Measurements from ENCODE around the gene ZNF248. TPM values are rescaled to one million over a fixed set of nuclear protein-coding genes. Genes with fewer than 3 reads are reported as not detected.

The ZNF248 gene
- total RNA-seq, 1 experiment from 2014 or later: not detected

DNA sequence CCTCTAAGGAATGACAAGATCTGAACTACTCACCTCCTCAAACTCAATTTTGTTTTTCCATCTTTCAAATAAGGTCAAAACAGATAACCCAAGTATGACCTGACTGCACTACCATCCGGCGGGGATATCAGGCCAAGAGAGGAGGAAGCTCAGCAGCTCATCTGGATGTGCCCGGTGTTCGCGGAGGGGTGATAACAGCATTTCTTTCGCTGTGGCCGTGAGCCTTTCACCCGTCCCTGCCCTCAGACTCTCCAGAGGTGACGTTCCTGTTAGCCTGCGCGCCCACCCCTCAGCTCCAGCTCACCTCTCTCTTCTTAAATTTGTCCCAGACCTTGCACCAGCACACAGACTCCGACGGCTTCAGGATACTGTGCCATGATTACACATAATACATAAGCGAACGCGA, 526 bp downstream of the ZNF248 start:
- peak overlapping the region; percentile 44; the same call in 1 of the 2 replicates for H3K4me3 ChIP-seq (ENCODE audit: insufficient read depth, low read depth, low read length)
- peak; percentile 6 for DNase-seq

DNA sequence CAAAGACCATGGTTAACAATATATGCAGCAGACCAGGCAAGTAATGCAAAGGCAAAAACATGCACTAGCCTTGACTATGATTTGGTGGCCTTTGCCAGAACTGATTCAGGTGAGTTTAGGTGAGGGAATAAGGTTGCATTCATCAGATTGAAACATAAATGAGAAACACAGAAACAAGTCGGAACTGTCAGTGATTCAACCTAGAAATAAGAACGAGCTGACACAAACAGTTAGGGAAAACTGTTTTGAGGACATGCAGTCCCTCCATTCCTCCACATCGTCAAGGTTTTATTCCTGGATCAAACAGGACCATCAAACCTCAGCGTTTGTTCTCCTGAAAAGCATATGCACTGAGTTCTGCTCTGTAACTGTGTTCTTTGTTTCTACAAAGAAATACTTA, 1.8 kb downstream of the ZNF248 start:
- Histone ChIP-seq H3K4me3 (ENCODE audit: insufficient read depth, low read depth, low read length) (no peak overlapping the region), H3K27me3 (ENCODE audit: control insufficient read depth, insufficient read depth, low read length) (no peaks in the 10 kb centered on the region), H3K36me3 (replicated peaks; ENCODE audit: control insufficient read depth, insufficient read depth, low read length) (no peaks in the 10 kb centered on the region)
- no peak for DNase-seq

More for the DNA sequence above, 526 bp downstream of the ZNF248 start:
- H3K27me3 ChIP-seq (ENCODE audit: control insufficient read depth, insufficient read depth, low read length): no peaks in the 10 kb centered on the region
- H3K36me3 ChIP-seq (replicated peaks; ENCODE audit: control insufficient read depth, insufficient read depth, low read length): no peaks in the 10 kb centered on the region

DNA sequence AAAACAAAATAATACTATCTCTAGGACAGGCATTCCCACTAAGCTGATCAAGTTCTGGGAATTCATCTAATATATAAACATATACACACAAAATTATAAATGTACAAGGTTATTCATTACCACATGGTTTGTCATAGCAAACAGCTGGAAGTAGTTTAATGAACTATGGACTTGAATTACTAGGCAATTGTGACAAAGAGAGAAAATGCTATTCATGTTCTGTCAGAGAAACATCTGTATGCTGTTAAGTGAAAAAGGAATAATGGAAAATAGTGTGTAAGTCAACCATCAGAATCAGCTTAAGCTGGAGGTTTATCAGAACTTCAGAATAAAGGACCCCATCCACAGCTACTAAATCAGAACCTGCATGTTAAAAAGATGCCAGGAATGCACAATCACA, 2.8 kb downstream of the ZNF248 start:
- Histone ChIP-seq H3K4me3 (ENCODE audit: insufficient read depth, low read depth, low read length) (no peak overlapping the region), H3K27me3 (ENCODE audit: control insufficient read depth, insufficient read depth, low read length) (no peaks in the 10 kb centered on the region)

DNA sequence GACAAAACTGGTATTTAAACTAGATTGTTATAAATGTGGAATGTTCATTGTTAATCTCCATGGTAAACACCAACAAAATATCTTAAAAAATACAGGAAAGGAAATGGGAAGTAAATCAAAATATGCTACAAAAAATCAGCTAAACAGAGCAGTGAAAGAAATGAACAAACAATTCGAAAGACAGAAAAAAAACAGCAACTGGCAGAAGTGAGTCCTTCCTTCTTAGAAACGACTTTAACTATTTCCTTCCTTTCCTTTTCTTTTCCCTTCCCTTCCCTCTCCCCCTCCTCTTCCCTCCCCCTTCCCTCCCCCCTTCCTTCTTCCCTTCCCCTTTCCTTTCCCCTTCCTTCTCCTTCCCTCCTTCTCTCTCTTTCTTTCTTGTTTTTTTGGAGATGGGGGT, 12.8 kb downstream of the ZNF248 start:
- H3K27me3 ChIP-seq (ENCODE audit: control insufficient read depth, insufficient read depth, low read length): no peaks in the 10 kb centered on the region
- no peak overlapping the region for H3K4me3 ChIP-seq (ENCODE audit: insufficient read depth, low read depth, low read length)
- no peaks in the 10 kb centered on the region for H3K36me3 ChIP-seq (replicated peaks; ENCODE audit: control insufficient read depth, insufficient read depth, low read length)
- DNase-seq: no peak

More for the DNA sequence above, 2.8 kb downstream of the ZNF248 start:
- no peak for DNase-seq
- no peaks in the 10 kb centered on the region for H3K36me3 ChIP-seq (replicated peaks; ENCODE audit: control insufficient read depth, insufficient read depth, low read length)

DNA sequence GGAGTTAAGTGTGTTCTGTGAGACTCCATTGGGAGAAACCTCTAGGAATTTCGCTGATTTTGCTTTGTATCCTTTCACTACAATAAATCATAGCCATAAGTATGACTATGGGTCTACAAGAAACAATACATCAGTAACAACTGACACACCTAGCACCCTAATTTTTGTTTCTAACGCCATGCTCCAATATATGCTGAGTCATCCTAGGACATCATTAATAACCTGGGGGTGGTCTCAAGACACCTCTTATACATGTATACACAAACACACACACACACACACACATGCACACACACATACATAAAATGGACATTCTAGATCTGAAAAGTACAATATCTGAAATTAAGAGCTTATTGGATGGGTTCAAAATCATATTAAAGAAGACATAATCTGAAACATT, 18.2 kb downstream of the ZNF248 start:
- H3K27me3 ChIP-seq (ENCODE audit: control insufficient read depth, insufficient read depth, low read length): no peaks in the 10 kb centered on the region
- no peak overlapping the region for H3K4me3 ChIP-seq (ENCODE audit: insufficient read depth, low read depth, low read length)
- no peak for DNase-seq
- no peaks in the 10 kb centered on the region for H3K36me3 ChIP-seq (replicated peaks; ENCODE audit: control insufficient read depth, insufficient read depth, low read length)

DNA sequence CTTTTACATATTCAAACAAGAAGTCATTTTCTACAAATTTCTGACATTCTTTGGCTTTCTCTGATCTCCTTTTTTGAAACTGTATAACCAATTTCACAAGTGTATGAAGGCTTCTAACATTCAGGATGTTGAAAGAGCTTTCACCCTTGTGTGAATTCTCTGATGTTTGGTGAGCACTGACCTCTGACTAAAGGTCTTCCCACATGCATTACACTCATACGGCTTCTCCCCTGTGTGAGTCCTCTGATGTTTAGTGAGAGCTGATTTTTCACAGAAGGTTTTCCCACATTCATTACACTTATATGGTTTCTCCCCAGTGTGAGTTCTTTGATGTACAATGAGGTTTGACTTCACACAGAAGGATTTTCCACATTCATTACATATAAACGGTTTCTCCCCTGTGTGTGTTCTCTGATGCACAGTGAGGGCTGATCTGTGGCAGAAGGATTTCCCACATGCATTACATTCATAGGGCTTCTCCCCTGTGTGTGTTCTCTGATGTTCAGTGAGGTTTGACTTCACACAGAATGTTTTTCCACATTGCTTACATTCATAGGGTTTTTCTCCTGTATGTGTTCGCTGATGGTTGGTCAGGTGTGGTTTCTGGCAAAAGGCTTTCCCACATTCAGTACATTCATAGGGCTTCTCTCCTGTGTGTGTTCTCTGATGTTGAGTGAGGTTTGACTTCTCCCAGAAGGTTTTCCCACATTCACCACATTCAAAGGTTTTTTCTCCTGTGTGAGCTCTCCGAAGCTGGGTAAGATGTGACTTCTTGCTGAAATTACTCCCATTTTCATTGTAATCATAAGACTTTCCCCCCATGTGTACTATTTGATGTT, 25.7 kb downstream of the ZNF248 start:
- DNase-seq: no peak
- H3K27me3 ChIP-seq (ENCODE audit: control insufficient read depth, insufficient read depth, low read length): no peaks in the 10 kb centered on the region
- no peak overlapping the region for H3K4me3 ChIP-seq (ENCODE audit: insufficient read depth, low read depth, low read length)
- no peaks in the 10 kb centered on the region for H3K36me3 ChIP-seq (replicated peaks; ENCODE audit: control insufficient read depth, insufficient read depth, low read length)

DNA sequence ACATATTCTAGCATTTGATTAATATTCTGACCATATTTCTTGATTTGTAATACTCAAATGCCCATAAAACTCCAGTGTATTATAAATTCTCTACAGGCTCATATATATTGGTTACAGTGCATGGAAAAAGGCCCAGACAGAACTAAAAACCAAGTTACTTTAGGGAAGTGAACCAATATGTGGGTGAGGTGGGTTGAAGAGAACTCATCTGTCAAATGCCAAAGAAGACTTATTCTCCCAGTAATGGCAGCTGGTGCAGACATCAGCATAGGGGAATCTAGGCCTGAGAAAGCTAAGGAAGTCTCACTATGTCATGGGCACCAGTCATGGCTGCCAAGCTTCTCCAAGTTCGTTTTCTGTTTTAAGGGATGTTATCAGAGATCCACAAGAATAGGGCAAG, 30.6 kb downstream of the ZNF248 start:
- DNase-seq: no peak
- Histone ChIP-seq H3K27me3 (ENCODE audit: control insufficient read depth, insufficient read depth, low read length) (no peaks in the 10 kb centered on the region), H3K36me3 (replicated peaks; ENCODE audit: control insufficient read depth, insufficient read depth, low read length) (no peaks in the 10 kb centered on the region), H3K4me3 (ENCODE audit: insufficient read depth, low read depth, low read length) (no peak overlapping the region)

DNA sequence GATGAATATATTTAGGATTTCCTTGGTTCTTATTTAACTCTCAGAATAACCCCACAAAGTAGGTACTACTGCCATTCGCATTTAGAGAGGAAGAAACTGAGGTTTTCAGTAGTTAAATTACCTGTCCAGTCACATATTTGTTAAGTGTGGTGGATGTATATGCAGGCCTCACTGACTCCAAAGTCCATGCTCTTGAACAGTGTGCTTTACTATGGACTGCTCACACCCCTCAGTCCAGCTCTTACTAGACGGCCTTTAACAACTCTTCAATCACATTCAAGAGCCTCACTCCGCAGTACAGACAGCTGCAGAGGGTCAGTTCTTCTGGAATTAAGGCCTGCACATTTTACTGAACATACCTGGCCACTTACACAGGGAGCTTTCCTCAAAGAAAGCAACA, 36.2 kb downstream of the ZNF248 start:
- no peak for DNase-seq
- H3K36me3 ChIP-seq (replicated peaks; ENCODE audit: control insufficient read depth, insufficient read depth, low read length): no peaks in the 10 kb centered on the region
- H3K27me3 ChIP-seq (ENCODE audit: control insufficient read depth, insufficient read depth, low read length): no peaks in the 10 kb centered on the region
- H3K4me3 ChIP-seq (ENCODE audit: insufficient read depth, low read depth, low read length): no peak overlapping the region

DNA sequence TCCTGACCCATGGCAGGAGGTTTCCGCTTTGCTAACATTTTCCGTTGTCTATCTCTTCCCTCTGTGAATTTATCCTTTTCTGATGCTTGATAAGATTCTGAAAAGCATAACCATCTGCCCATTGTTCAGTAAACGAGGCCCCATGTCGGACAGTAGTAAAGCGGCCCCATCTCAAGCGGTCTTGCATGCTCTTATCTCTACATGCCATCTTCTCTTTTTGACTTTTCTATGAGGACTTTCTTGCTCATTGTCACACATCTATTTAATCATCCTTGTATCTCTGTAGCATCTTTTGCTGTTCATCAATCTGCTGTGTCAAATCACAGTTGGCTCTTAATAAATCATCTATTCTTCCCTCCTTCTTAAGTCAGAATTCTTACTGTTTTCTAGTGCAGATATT, 37.6 kb downstream of the ZNF248 start:
- no peak overlapping the region for H3K4me3 ChIP-seq (ENCODE audit: insufficient read depth, low read depth, low read length)
- H3K36me3 ChIP-seq (replicated peaks; ENCODE audit: control insufficient read depth, insufficient read depth, low read length): no peaks in the 10 kb centered on the region

DNA sequence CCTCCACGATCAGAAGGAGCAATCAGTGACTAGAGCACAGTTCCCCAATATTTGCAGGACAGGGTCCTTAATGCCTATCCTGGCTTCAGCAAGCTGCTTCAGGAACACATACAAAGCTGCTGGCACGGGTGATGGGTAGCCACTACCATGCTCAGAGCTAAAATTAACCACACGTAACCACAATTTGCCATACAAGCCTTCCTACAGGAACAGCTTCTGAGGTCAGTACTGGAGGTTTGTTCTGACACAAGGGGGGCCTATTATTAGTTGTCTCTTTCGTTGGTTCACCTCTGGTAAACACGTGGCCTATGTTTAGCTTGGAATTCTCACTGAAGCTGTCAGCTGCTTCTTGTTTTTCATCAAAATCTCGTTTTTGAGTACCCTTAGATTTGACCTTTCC, 41.1 kb downstream of the ZNF248 start:
- DNase-seq: no peak
- H3K27me3 ChIP-seq (ENCODE audit: control insufficient read depth, insufficient read depth, low read length): no peaks in the 10 kb centered on the region
- H3K36me3 ChIP-seq (replicated peaks; ENCODE audit: control insufficient read depth, insufficient read depth, low read length): no peaks in the 10 kb centered on the region
- H3K4me3 ChIP-seq (ENCODE audit: insufficient read depth, low read depth, low read length): no peak overlapping the region

More for the DNA sequence above, 37.6 kb downstream of the ZNF248 start:
- H3K27me3 ChIP-seq (ENCODE audit: control insufficient read depth, insufficient read depth, low read length): no peaks in the 10 kb centered on the region
- no peak for DNase-seq

DNA sequence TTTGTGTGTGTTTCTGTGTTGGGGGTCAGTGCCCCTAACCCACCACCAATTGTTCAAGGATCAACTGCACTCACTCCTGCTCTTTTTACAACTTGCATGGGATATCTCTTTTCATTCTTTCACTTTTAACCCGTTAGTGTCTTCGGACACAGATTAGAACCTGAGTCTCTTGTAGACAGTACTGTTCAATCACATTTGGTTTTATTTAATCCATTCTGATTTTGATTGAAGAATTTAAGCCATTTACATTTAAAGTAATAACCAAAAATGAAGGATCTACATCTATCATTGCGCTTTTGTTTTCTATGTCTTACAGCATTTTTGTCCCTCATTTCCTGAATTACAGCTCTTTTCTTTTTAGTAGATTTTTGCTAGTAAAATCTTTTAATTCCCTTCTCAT, 43.6 kb downstream of the ZNF248 start:
- no peak for DNase-seq
- no peaks in the 10 kb centered on the region for H3K27me3 ChIP-seq (ENCODE audit: control insufficient read depth, insufficient read depth, low read length)
- no peak overlapping the region for H3K4me3 ChIP-seq (ENCODE audit: insufficient read depth, low read depth, low read length)
- no peaks in the 10 kb centered on the region for H3K36me3 ChIP-seq (replicated peaks; ENCODE audit: control insufficient read depth, insufficient read depth, low read length)

DNA sequence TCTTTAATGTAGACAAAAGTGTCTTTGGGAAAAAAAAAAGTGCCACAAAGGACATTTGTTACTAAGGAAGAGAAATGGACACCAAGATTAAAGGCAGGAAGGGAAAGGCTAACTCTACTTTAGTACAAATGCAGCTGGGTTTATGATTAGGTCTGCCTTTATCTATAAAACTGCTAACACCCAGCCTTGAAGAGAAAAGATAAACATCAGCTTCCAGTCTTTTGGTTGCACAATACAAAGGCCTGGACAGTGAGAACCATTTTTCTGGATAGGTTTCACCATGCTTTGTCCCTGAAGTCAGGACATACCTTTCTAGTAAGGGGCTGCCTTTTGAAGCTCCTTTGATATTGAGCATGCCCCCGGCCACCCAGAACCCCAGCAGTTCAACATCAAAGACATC, 45.1 kb downstream of the ZNF248 start:
- DNase-seq: no peak
- Histone ChIP-seq H3K4me3 (ENCODE audit: insufficient read depth, low read depth, low read length) (no peak overlapping the region), H3K27me3 (ENCODE audit: control insufficient read depth, insufficient read depth, low read length) (no peaks in the 10 kb centered on the region), H3K36me3 (replicated peaks; ENCODE audit: control insufficient read depth, insufficient read depth, low read length) (no peaks in the 10 kb centered on the region)

DNA sequence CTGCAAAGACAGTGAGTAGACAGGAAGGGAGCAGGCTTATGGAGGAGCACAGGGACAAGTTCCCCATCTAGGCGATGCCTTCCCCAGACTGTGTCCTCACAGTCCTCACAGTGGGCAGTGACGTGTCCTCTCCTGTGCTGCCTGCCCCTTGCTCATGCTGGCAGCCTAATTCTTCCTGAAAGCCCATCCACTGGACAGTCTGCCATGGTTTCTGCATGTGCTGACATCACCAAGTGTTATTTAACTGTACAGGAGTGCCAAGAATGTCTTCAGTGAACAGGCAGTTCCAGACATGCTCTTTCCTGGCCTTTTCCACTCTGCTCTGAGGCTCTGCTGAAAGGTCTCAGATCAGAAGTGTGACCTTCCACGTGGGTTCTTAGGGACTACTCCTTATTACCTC, 54.1 kb downstream of the ZNF248 start:
- Histone ChIP-seq H3K4me3 (ENCODE audit: insufficient read depth, low read depth, low read length) (no peak overlapping the region), H3K36me3 (replicated peaks; ENCODE audit: control insufficient read depth, insufficient read depth, low read length) (no peaks in the 10 kb centered on the region), H3K27me3 (ENCODE audit: control insufficient read depth, insufficient read depth, low read length) (no peaks in the 10 kb centered on the region)
- no peak for DNase-seq

DNA sequence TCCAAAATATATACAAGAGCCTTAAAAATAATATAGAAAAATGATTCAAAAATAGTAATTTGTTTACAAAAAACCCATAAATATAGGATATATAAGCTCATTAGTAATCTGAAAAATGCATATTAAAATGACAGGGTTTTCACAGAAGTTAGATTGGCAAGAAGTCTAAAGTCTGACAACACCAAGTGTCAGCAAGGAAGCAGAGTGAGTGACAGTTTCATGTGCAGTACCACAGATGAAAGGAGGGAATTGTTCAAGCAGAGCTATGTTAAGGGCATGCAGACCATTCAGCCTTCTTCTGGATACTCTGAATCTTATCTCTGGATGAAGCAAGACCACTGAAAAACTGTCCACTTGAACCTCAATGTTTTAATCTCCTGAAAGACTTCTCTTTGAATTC, 55.9 kb downstream of the ZNF248 start:
- Histone ChIP-seq H3K27me3 (ENCODE audit: control insufficient read depth, insufficient read depth, low read length) (no peaks in the 10 kb centered on the region), H3K36me3 (replicated peaks; ENCODE audit: control insufficient read depth, insufficient read depth, low read length) (no peaks in the 10 kb centered on the region), H3K4me3 (ENCODE audit: insufficient read depth, low read depth, low read length) (no peak overlapping the region)
- no peak for DNase-seq

DNA sequence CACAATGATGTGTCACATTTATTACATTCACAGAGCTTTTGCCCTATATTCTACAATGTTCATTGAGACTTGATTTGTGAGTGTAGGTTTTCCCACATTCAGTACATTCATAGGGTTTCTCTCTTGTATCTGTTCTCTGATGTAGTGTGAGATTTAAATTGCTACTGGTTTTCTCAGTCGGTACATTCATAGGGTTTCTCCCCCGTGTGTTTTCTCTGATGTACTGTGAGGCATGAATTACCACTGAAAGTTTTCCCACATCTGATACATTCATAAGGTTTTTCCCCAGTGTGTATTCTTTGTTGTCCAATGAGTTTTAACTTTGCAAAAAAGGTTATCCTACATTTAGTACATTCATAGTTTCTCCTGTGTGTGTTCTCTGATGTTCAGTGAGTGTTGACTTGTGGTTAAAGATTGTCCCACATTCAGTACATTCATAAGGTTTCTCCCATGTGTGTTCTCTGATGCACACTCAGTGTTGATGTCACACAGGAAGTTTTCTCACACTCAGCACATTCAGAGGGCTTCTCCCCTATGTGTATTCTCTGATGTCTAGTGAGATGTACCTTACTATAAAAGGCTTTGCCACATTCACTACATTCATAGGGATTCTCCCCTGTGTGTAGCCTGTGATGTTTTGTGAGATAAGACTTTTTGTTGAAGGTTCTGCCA, 63.0 kb downstream of the ZNF248 start:
- H3K27me3 ChIP-seq (ENCODE audit: control insufficient read depth, insufficient read depth, low read length): no peaks in the 10 kb centered on the region
- DNase-seq: no peak
- no peaks in the 10 kb centered on the region for H3K36me3 ChIP-seq (replicated peaks; ENCODE audit: control insufficient read depth, insufficient read depth, low read length)
- no peak overlapping the region for H3K4me3 ChIP-seq (ENCODE audit: insufficient read depth, low read depth, low read length)
